SK-N-SH (cell line): ENCODE data around the gene SPI1. TPM values are rescaled to one million over a fixed set of nuclear protein-coding genes. Genes with fewer than 3 reads are reported as not detected.

Source experiments
- CTCF ChIA-PET: fragments of 300-600, 350-600 bp; formaldehyde crosslinking; extraction: SDS; loops from one replicate; lab custom pipeline; 2021; lab: Yijun Ruan, JAX
- POLR2A ChIA-PET: fragments of 350-600 bp; sonication (Branson Sonifier 250); formaldehyde crosslinking; extraction: SDS; loops from one replicate; lab custom pipeline; 2020; ENCODE audit warnings: antibody characterized with exemption, inconsistent platforms; lab: Yijun Ruan, JAX
- DNase-seq: peaks from one replicate; pipeline ENCODE4 v3.0.0; 2012
- H2AFZ ChIP-seq: fragments of 200-600 bp; sonication (generic); 2 replicates; pipeline ENCODE4 v1.8.1; 2016; ENCODE audit warnings: antibody characterized with exemption, mild to moderate bottlenecking, low read depth
- H3F3A ChIP-seq: fragments of 200-600 bp; sonication (generic); replicated peaks from 2 replicates; pipeline ENCODE3; 2016; ENCODE audit warnings: antibody characterized with exemption, mild to moderate bottlenecking; ENCODE audit not compliant: insufficient read depth
- H3K27ac ChIP-seq, 2 experiments: fragments of 200-500 bp in 1 of 2; fragments of 200-600 bp in 1 of 2; sonication (Bioruptor generic) in 1 of 2; sonication (generic), shearing (Covaris generic) in 1 of 2; 2 replicates each; pipeline versions ENCODE4 v1.5.1 to v1.6.1; 2014 to 2016; ENCODE audit warnings: low read depth in 2 of 2, inconsistent platforms in 1 of 2, low read length in 1 of 2, mild to moderate bottlenecking in 1 of 2, mixed read lengths in 1 of 2
- H3K27me3 ChIP-seq: fragments of 200-600 bp; sonication (generic), shearing (Covaris generic); 2 replicates; pipeline ENCODE4 v1.6.1; 2016; ENCODE audit warnings: mixed run types; ENCODE audit not compliant: insufficient read depth
- H3K36me3 ChIP-seq, 2 experiments: fragments of 200-500 bp in 1 of 2; fragments of 200-600 bp in 1 of 2; sonication (Bioruptor generic) in 1 of 2; sonication (generic) in 1 of 2; replicated peaks in 1 of 2; 2 replicates each; pipeline versions ENCODE3 to v1.5.1; 2014 to 2016; ENCODE audit warnings: low read length in 1 of 2, mild to moderate bottlenecking in 1 of 2; ENCODE audit not compliant: insufficient read depth in 2 of 2, control insufficient read depth in 1 of 2
- H3K4me1 ChIP-seq, 2 experiments: fragments of 200-500 bp in 1 of 2; fragments of 200-600 bp in 1 of 2; sonication (Bioruptor generic) in 1 of 2; sonication (generic), shearing (Covaris generic) in 1 of 2; 2 replicates each; pipeline versions ENCODE4 v1.5.1 to v1.6.1; 2014 to 2016; ENCODE audit warnings: low read depth in 1 of 2, low read length in 1 of 2, mixed run types in 1 of 2; ENCODE audit not compliant: insufficient read depth in 2 of 2, control insufficient read depth in 1 of 2
- H3K4me2 ChIP-seq: fragments of 200-600 bp; sonication (generic), shearing (Covaris generic); 2 replicates; pipeline ENCODE4 v1.6.1; 2017; ENCODE audit warnings: mixed run types
- H3K4me3 ChIP-seq, 2 experiments: fragments of 200-500 bp in 1 of 2; fragments of 200-600 bp in 1 of 2; sonication (Bioruptor generic) in 1 of 2; sonication (generic), shearing (Covaris generic) in 1 of 2; 2 replicates each; pipeline versions ENCODE4 v1.5.1 to v1.8.1; 2014 to 2016; ENCODE audit warnings: low read depth in 2 of 2, inconsistent platforms in 1 of 2, low read length in 1 of 2, mild to moderate bottlenecking in 1 of 2, mixed read lengths in 1 of 2, moderate library complexity in 1 of 2
- H3K79me2 ChIP-seq: fragments of 200-600 bp; sonication (generic); 2 replicates; pipeline ENCODE4 v1.8.1; 2017; ENCODE audit warnings: mild to moderate bottlenecking; ENCODE audit not compliant: insufficient read depth
- H3K9ac ChIP-seq: fragments of 200-600 bp; sonication (generic); 2 replicates; pipeline ENCODE4 v1.6.1; 2017; ENCODE audit warnings: mixed run types
- H3K9me2 ChIP-seq: fragments of 200-600 bp; sonication (generic); 2 replicates; pipeline ENCODE4 v1.6.1; 2017; ENCODE audit warnings: mixed run types
- H3K9me3 ChIP-seq: fragments of 200-600 bp; sonication (generic); 2 replicates; pipeline ENCODE4 v1.6.1; 2017; ENCODE audit warnings: mixed run types, mild to moderate bottlenecking, moderate library complexity
- H4K20me1 ChIP-seq: fragments of 200-600 bp; sonication (generic); 2 replicates; pipeline ENCODE4 v1.6.1; 2017; ENCODE audit warnings: mild to moderate bottlenecking, mixed run types; ENCODE audit not compliant: insufficient read depth
- CHD2 ChIP-seq: fragments of 150-350 bp; IDR thresholded peaks from 2 replicates; pipeline ENCODE4 v1.6.1; 2018; ENCODE audit warnings: low read length; ENCODE audit not compliant: partially characterized antibody
- FOXM1 ChIP-seq: IDR thresholded peaks from 2 replicates; pipeline ENCODE4 v1.4.0; 2012; ENCODE audit warnings: low read depth, mild to moderate bottlenecking
- MAX ChIP-seq: IDR thresholded peaks from 2 replicates; pipeline ENCODE4 v1.4.0; 2012; ENCODE audit warnings: low read depth
- MXI1 ChIP-seq: IDR thresholded peaks from 2 replicates; pipeline ENCODE4 v1.6.1; 2012; ENCODE audit warnings: mild to moderate bottlenecking, low read depth, low read length, improper control_type of control experiment
- NFIC ChIP-seq: IDR thresholded peaks from 2 replicates; pipeline ENCODE4 v1.4.0; 2012; ENCODE audit warnings: borderline replicate concordance
- NRF1 ChIP-seq: IDR thresholded peaks from 2 replicates; pipeline ENCODE4 v1.6.1; 2012; ENCODE audit warnings: low read depth, mild to moderate bottlenecking, low read length
- PBX3 ChIP-seq: IDR thresholded peaks from 2 replicates; pipeline ENCODE4; 2012
- RCOR1 ChIP-seq: fragments of 150-350 bp; IDR thresholded peaks from 2 replicates; pipeline ENCODE4 v1.6.1; 2017; ENCODE audit warnings: antibody characterized with exemption, low read length
- REST ChIP-seq: IDR thresholded peaks from 2 replicates; pipeline ENCODE4 v1.6.1; 2012; ENCODE audit warnings: mild to moderate bottlenecking, low read depth, low read length, moderate library complexity
- SIN3A ChIP-seq: IDR thresholded peaks from 2 replicates; pipeline ENCODE4 v1.6.1; 2012; ENCODE audit warnings: low read depth, mild to moderate bottlenecking, low read length, moderate library complexity, borderline replicate concordance
- SMC3 ChIP-seq: IDR thresholded peaks from 2 replicates; pipeline ENCODE4 v1.6.1; 2012; ENCODE audit warnings: low read depth, low read length, improper control_type of control experiment
- TEAD4 ChIP-seq: IDR thresholded peaks from 2 replicates; pipeline ENCODE4 v1.4.0; 2012; ENCODE audit warnings: mild to moderate bottlenecking, borderline replicate concordance; ENCODE audit not compliant: insufficient read depth
- USF1 ChIP-seq: IDR thresholded peaks from 2 replicates; pipeline ENCODE4 v1.4.0; 2012; ENCODE audit warnings: low read depth, borderline replicate concordance
- ZBTB33 ChIP-seq: IDR thresholded peaks from 2 replicates; pipeline ENCODE4 v1.4.0; 2012; ENCODE audit warnings: low read depth, borderline replicate concordance
- WGBS: methylation state at CpG from one replicate; pipeline ENCODE4 v1.1.6; 2017; ENCODE audit warnings: low lambda C conversion rate; 5-methylcytosine and 5-hydroxymethylcytosine counted together
- polyA plus RNA-seq, 3 experiments: library from polyadenylated mRNA; depleted of rRNA; stranded (reverse); fragments of >200 nt; gene quantifications; 2 replicates each; pipeline ENCODE4 v1.2.3, GENCODE V29; 2012

SPI1 gene
- polyA plus RNA-seq, 1 of the 3 experiments (the other 2 are of a cell fraction), result not detected

GRCh38 chr11:47345890-47346563, 32.3 kb downstream of the SPI1 start (continued):
- no peak for TF ChIP-seq PBX3
- no peak for TF ChIP-seq CHD2
- TF ChIP-seq SIN3A, result no peak

GRCh38 chr11:47342854-47343253, 35.5 kb downstream of the SPI1 start:
- H3K4me2 ChIP-seq, result no peak overlapping the region
- H3K79me2 ChIP-seq, result no peaks in the 10 kb centered on the region
- no peak overlapping the region for H3K27ac ChIP-seq
- H3K9me3 ChIP-seq, result no peaks in the 10 kb centered on the region
- H3F3A ChIP-seq, result no peaks in the 10 kb centered on the region
- no peaks in the 10 kb centered on the region for H3K27me3 ChIP-seq
- H3K36me3 ChIP-seq, result no peaks in the 10 kb centered on the region
- H4K20me1 ChIP-seq, result no peaks in the 10 kb centered on the region
- H3K4me1 ChIP-seq, result no peaks in the 10 kb centered on the region
- H3K9me2 ChIP-seq, result no peaks in the 10 kb centered on the region
- no peak for DNase-seq
- 95% methylated on average over 15 of the region's 15 CpGs for WGBS
- H3K9ac ChIP-seq, result no peak overlapping the region
- ChIA-PET CTCF (interaction anchor here (0.6 to 5.3 kb wide), 3 partner anchors 12 to 85 kb away, joined by 3 to 26 read pairs (median 3); partner anchors contain the start of gene NR1H3), POLR2A (no interaction called here)
- no peak overlapping the region for H2AFZ ChIP-seq
- H3K4me3 ChIP-seq, result no peak overlapping the region
- no peak for TF ChIP-seq TEAD4
- no peak for TF ChIP-seq PBX3
- no peak for TF ChIP-seq NFIC
- no peak for TF ChIP-seq FOXM1
- TF ChIP-seq MAX, result no peak
- no peak for TF ChIP-seq MXI1
- TF ChIP-seq RCOR1, result no peak
- TF ChIP-seq SMC3, result no peak
- TF ChIP-seq USF1, result no peak
- no peak for TF ChIP-seq CHD2
- no peak for TF ChIP-seq REST
- no peak for TF ChIP-seq NRF1
- TF ChIP-seq ZBTB33, result no peak
- TF ChIP-seq, all 33 proteins: peak for 0
